ENCODE results near the gene TRAPPC12.

Gene TRAPPC12

DNA sequence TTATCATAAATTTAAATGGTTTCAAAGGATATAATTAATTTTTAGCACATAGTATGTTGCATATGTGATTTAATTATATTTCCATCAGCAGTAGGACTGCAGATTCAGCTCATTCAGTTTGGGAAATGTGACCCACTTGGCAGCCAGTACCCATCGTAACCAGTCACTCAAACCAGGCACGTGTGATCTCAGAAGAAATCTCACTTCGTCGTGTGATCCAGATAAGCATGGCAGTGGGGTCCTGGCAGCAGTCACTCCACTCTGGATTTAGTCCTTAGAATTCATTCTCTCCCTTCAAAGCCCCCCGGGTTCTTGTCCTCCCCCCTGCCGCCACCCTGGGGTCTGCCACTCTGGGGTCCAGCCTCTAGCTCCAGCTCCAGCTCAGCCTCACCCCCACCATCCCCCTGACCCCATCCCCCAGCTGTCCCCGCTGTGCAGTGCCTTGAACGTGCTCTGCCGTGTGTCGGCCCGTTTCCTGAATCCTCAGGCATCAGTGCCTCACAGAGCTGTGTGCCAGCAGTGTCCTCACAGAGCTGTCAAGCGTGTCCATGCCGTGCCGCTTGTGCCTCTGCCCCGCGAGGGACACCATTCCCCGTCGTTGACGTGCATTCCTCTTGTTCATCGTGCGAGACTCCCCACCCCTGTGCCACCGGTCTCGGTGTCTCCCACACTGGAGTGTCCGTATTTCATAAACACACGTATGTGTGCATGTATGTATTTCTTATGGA, 34.8 kb downstream of the TRAPPC12 start:
- Histone ChIP-seq H3K79me2 (ENCODE audit: insufficient read depth, low read depth) (no peaks in the 10 kb centered on the region), H2AFZ (ENCODE audit: low read depth) (no peak overlapping the region), H3K27me3 (ENCODE audit: insufficient read depth, low read depth) (no peaks in the 10 kb centered on the region), H3K4me2 (no peak overlapping the region), H4K20me1 (ENCODE audit: insufficient read depth) (no peaks in the 10 kb centered on the region), H3K36me3 (ENCODE audit: insufficient read depth) (no peaks in the 10 kb centered on the region), H3K27ac (no peak overlapping the region), H3K4me3 (IDR thresholded peaks at IDR 0.05; ENCODE audit: insufficient read depth, low read depth, low read length) (no peak overlapping the region), H3K4me1 (ENCODE audit: low read depth, poor library complexity, severe bottlenecking) (no peaks in the 10 kb centered on the region), H3K9ac (no peak overlapping the region)
- TF ChIP-seq CTCF (conservative IDR thresholded peaks at IDR 0.05; ENCODE audit: low read depth, low read length), result no peak

- Histone ChIP-seq H4K20me1 (ENCODE audit: insufficient read depth) (no peaks in the 10 kb centered on the region), H3K36me3 (ENCODE audit: insufficient read depth) (no peaks in the 10 kb centered on the region), H2AFZ (ENCODE audit: low read depth) (no peak overlapping the region), H3K27ac (no peak overlapping the region), H3K4me2 (no peak overlapping the region), H3K9ac (no peak overlapping the region), H3K79me2 (ENCODE audit: insufficient read depth, low read depth) (no peaks in the 10 kb centered on the region), H3K4me1 (ENCODE audit: low read depth, poor library complexity, severe bottlenecking) (no peaks in the 10 kb centered on the region), H3K4me3 (IDR thresholded peaks at IDR 0.05; ENCODE audit: insufficient read depth, low read depth, low read length) (no peak overlapping the region), H3K27me3 (ENCODE audit: insufficient read depth, low read depth) (no peaks in the 10 kb centered on the region)
- TF ChIP-seq CTCF (conservative IDR thresholded peaks at IDR 0.05; ENCODE audit: low read depth, low read length), result no peak
These were observed 39.4 kb downstream of the TRAPPC12 start for GRCh38 chr2:3418766-3419404.

- H3K36me3 ChIP-seq (ENCODE audit: insufficient read depth), result no peaks in the 10 kb centered on the region
- H3K27ac ChIP-seq, result no peak overlapping the region
- no peaks in the 10 kb centered on the region for H4K20me1 ChIP-seq (ENCODE audit: insufficient read depth)
- no peak overlapping the region for H3K9ac ChIP-seq
- H2AFZ ChIP-seq (ENCODE audit: low read depth), result no peak overlapping the region
- no peaks in the 10 kb centered on the region for H3K79me2 ChIP-seq (ENCODE audit: insufficient read depth, low read depth)
- no peaks in the 10 kb centered on the region for H3K4me1 ChIP-seq (ENCODE audit: low read depth, poor library complexity, severe bottlenecking)
- TF ChIP-seq CTCF (conservative IDR thresholded peaks at IDR 0.05; ENCODE audit: low read depth, low read length), result no peak
- H3K27me3 ChIP-seq (ENCODE audit: insufficient read depth, low read depth), result no peaks in the 10 kb centered on the region
- H3K4me3 ChIP-seq (IDR thresholded peaks at IDR 0.05; ENCODE audit: insufficient read depth, low read depth, low read length), result no peak overlapping the region
- no peak overlapping the region for H3K4me2 ChIP-seq
These were observed 40.7 kb downstream of the TRAPPC12 start for GRCh38 chr2:3420076-3420768.

DNA sequence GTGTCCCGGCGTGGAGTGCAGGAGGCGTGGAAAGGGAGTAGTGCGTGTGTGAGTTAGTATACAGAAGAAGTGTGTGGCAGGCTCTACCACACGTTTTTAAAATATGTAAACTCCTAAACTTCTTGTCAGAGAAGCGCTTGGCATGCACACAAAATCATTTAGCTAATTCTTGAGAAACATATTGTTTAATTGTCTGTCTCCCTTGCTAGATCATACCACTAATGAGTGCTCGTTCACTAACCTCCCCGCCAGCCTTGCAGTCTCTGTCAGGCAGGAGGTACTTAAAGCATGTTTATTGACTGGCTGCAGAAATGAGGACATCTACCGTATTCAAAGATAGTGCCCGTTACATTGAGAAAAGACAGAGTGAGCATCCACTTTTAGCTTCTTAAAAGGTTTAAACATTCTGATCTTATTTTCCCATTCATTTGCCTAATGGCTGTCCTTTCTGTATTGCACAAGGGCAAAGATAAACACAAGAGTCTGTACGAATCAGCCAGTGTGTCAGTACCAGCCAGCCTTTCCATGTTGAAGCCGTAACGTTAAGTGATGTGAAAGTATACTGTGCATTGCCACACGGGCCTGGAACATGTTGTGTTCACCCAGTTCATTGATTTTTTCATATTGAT, 41.4 kb downstream of the TRAPPC12 start:
- no peak overlapping the region for H3K27ac ChIP-seq
- no peak overlapping the region for H3K4me3 ChIP-seq (IDR thresholded peaks at IDR 0.05; ENCODE audit: insufficient read depth, low read depth, low read length)
- no peak for TF ChIP-seq CTCF (conservative IDR thresholded peaks at IDR 0.05; ENCODE audit: low read depth, low read length)
- H3K9ac ChIP-seq, result no peak overlapping the region
- H3K27me3 ChIP-seq (ENCODE audit: insufficient read depth, low read depth), result no peaks in the 10 kb centered on the region
- no peaks in the 10 kb centered on the region for H3K36me3 ChIP-seq (ENCODE audit: insufficient read depth)
- no peaks in the 10 kb centered on the region for H3K79me2 ChIP-seq (ENCODE audit: insufficient read depth, low read depth)
- no peaks in the 10 kb centered on the region for H3K4me1 ChIP-seq (ENCODE audit: low read depth, poor library complexity, severe bottlenecking)
- no peak overlapping the region for H3K4me2 ChIP-seq
- no peaks in the 10 kb centered on the region for H4K20me1 ChIP-seq (ENCODE audit: insufficient read depth)
- H2AFZ ChIP-seq (ENCODE audit: low read depth), result no peak overlapping the region
